Pericardium fibroblast (primary cell): ENCODE results near the gene INO80B. TPM values are rescaled to one million over a fixed set of nuclear protein-coding genes. Genes with fewer than 3 reads are reported as not detected.

Source experiments
- total RNA-seq: library from RNA; depleted of rRNA; stranded (reverse); fragments of >200 nt; gene quantifications from 2 replicates; pipeline ENCODE4 v1.2.3, GENCODE V29; 2015

The INO80B gene
- 2.9 and 4.6 TPM in 2 replicates for total RNA-seq

GRCh38 chr2:74454654-74455511, at the start of gene INO80B:
Gene INO80B, plus strand, starts transcription at chr2:74455087. Its CDS starts 30 bp downstream, at chr2:74455117.

GRCh38 chr2:74421221-74421870, 33.5 kb upstream of the INO80B start, which contains the start of the genes C2orf81 and WDR54:
Gene C2orf81, minus strand, starts transcription at chr2:74421619. Its CDS starts 59 bp downstream, at chr2:74421560.
Gene WDR54, plus strand, starts transcription at chr2:74421730. Its CDS starts 424 bp downstream, at chr2:74422154.

GRCh38 chr2:74441690-74442482, 13.0 kb upstream of the INO80B start, which contains the start of gene RTKN:
Gene RTKN, minus strand, starts transcription at chr2:74441937. Its CDS starts 121 bp downstream, at chr2:74441816.

GRCh38 chr2:74458132-74458937, 3.4 kb downstream of the INO80B start, which contains the start of gene WBP1:
Gene WBP1, plus strand, starts transcription at chr2:74458438. Its CDS starts 165 bp downstream, at chr2:74458603.

GRCh38 chr2:74472086-74472944, 17.4 kb downstream of the INO80B start, which contains the start of gene MRPL53:
Gene MRPL53, minus strand, starts transcription at chr2:74472680. Its CDS starts 20 bp downstream, at chr2:74472660.

GRCh38 chr2:74482801-74483674, 28.2 kb downstream of the INO80B start, which contains the start of the genes CCDC142 and TTC31:
Gene CCDC142, minus strand, starts transcription at chr2:74482998. Its CDS starts 161 bp downstream, at chr2:74482837.
Gene TTC31, plus strand, starts transcription at chr2:74483081. Its CDS starts 15 bp downstream, at chr2:74483096.

GRCh38 chr2:74499267-74499939, 44.5 kb downstream of the INO80B start, which contains the start of gene LBX2:
Gene LBX2, minus strand, starts transcription at chr2:74499603. Its CDS starts 66 bp downstream, at chr2:74499537.

GRCh38 chr2:74507145-74507925, 52.4 kb downstream of the INO80B start, which contains the start of gene PCGF1:
Gene PCGF1, minus strand, starts transcription at chr2:74507695. Its CDS starts 27 bp downstream, at chr2:74507668.

Other genes with a start within 250 kb of the INO80B start
- gene SLC4A5, start 111.7 kb upstream of the INO80B start, total RNA-seq, result under 0.01 TPM in 1 of 2 replicates, not detected in the other
- 114 and 172 TPM in 2 replicates for gene DCTN1, start 74.8 kb upstream of the INO80B start, total RNA-seq
- gene C2orf81, start 33.5 kb upstream of the INO80B start, total RNA-seq, result 2.0 and 2.7 TPM in 2 replicates
- 23.5 and 27.3 TPM in 2 replicates for gene WDR54, start 33.4 kb upstream of the INO80B start, total RNA-seq
- gene RTKN, start 13.2 kb upstream of the INO80B start, total RNA-seq, result 11.8 and 15.3 TPM in 2 replicates
- gene WBP1, start 3.4 kb downstream of the INO80B start, total RNA-seq, result 53.0 and 54.5 TPM in 2 replicates
- 44.5 and 44.6 TPM in 2 replicates for gene MOGS, start 10.3 kb downstream of the INO80B start, total RNA-seq
- 10.3 and 40.7 TPM in 2 replicates for gene MRPL53, start 17.6 kb downstream of the INO80B start, total RNA-seq
- 9.8 and 10.6 TPM in 2 replicates for gene CCDC142, start 27.9 kb downstream of the INO80B start, total RNA-seq
- gene TTC31, start 28.0 kb downstream of the INO80B start, total RNA-seq, result 15.4 and 15.5 TPM in 2 replicates
- gene LBX2, start 44.5 kb downstream of the INO80B start, total RNA-seq, result 1.9 and 3.2 TPM in 2 replicates
- gene PCGF1, start 52.6 kb downstream of the INO80B start, total RNA-seq, result 11.0 and 18.5 TPM in 2 replicates
- gene TLX2, start 59.4 kb downstream of the INO80B start, total RNA-seq, result 0.35 TPM in 1 of 2 replicates, not detected in the other
- gene DQX1, start 71.1 kb downstream of the INO80B start, total RNA-seq, result not detected in 2 replicates
- gene AUP1, start 74.6 kb downstream of the INO80B start, total RNA-seq, result 65.5 and 72.1 TPM in 2 replicates
- gene HTRA2, start 74.8 kb downstream of the INO80B start, total RNA-seq, result 11.7 and 32.1 TPM in 2 replicates
- gene LOXL3, start 98.9 kb downstream of the INO80B start, total RNA-seq, result 7.3 and 23.7 TPM in 2 replicates
- 27.2 and 28.2 TPM in 2 replicates for gene DOK1, start 99.6 kb downstream of the INO80B start, total RNA-seq
- not detected in 2 replicates for gene M1AP, start 193.2 kb downstream of the INO80B start, total RNA-seq
- 2.3 and 2.4 TPM in 2 replicates for gene SEMA4F, start 199.2 kb downstream of the INO80B start, total RNA-seq